ENCODE data around the gene CDS1. TPM values are rescaled to one million over a fixed set of nuclear protein-coding genes. Genes with fewer than 3 reads are reported as not detected.

CDS1 gene
- polyA plus RNA-seq, 1 experiment, result not detected

DNA sequence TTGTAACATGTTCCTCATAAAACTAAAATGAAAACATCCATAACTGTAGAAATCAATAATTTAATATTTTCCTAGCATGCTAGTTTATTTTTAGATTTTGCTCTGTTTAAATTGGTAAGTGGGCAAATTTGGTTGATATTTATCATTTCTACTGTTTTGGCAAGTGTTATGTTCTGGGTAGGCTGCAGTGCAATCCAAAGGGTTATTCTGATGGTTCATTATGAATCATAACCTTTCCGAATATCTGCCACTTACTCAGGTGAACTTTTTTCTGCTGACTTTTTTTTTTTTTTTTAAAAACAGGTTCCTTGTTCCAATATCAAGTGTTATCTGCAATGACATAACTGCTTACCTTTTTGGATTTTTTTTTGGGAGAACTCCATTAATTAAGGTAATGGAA lies 52.0 kb downstream of the CDS1 start:
- Histone ChIP-seq H3K27ac (ENCODE audit: low read depth, low read length) (no peak overlapping the region), H3K9me3 (ENCODE audit: control insufficient read depth, insufficient read depth, low read length) (no peaks in the 10 kb centered on the region), H3K4me3 (ENCODE audit: low read depth, low read length) (no peak overlapping the region), H3K27me3 (ENCODE audit: control insufficient read depth, insufficient read depth, low read length) (no peaks in the 10 kb centered on the region)
- TF ChIP-seq CTCF (IDR thresholded peaks at IDR 0.05; ENCODE audit: low read depth, low read length), result no peak
- POLR2A ChIA-PET, result no interaction called here
- CTCF ChIA-PET, result no interaction called here
- DNase-seq (ENCODE audit: low read depth, low spot score), result no peak

DNA sequence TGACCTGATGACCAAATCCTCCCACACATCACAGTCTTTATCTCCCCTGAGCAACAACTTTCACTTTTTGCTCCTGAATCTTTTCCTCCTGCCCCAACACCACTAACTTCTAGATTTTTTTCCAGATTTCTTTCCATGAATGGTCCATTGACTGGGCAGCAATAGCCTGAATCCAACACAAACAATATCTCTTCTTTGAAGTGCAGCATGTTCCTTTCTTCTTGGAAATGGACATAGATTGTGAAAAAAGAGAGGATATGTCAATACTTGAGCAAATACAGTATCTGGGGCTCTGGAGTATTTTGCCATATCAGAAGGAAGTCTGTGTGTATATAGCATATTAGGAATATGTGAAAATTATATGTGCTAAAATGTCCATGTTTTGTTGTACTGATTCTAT lies 55.2 kb downstream of the CDS1 start:
- no peak for TF ChIP-seq CTCF (IDR thresholded peaks at IDR 0.05; ENCODE audit: low read depth, low read length)
- no peak overlapping the region for H3K4me3 ChIP-seq (ENCODE audit: low read depth, low read length)
- no peaks in the 10 kb centered on the region for H3K9me3 ChIP-seq (ENCODE audit: control insufficient read depth, insufficient read depth, low read length)
- DNase-seq (ENCODE audit: low read depth, low spot score), result no peak
- ChIA-PET CTCF (no interaction called here), POLR2A (no interaction called here)
- no peaks in the 10 kb centered on the region for H3K27me3 ChIP-seq (ENCODE audit: control insufficient read depth, insufficient read depth, low read length)
- no peak overlapping the region for H3K27ac ChIP-seq (ENCODE audit: low read depth, low read length)

- Histone ChIP-seq H3K4me3 (ENCODE audit: low read depth, low read length) (no peak overlapping the region), H3K27me3 (ENCODE audit: control insufficient read depth, insufficient read depth, low read length) (no peaks in the 10 kb centered on the region), H3K27ac (ENCODE audit: low read depth, low read length) (no peak overlapping the region), H3K9me3 (ENCODE audit: control insufficient read depth, insufficient read depth, low read length) (no peaks in the 10 kb centered on the region)
- POLR2A ChIA-PET, result no interaction called here
- CTCF ChIA-PET, result no interaction called here
- no peak for DNase-seq (ENCODE audit: low read depth, low spot score)
- no peak for TF ChIP-seq CTCF (IDR thresholded peaks at IDR 0.05; ENCODE audit: low read depth, low read length)
Observed at GRCh38 chr4:84639145-84639544, 56.2 kb downstream of the CDS1 start.

DNA sequence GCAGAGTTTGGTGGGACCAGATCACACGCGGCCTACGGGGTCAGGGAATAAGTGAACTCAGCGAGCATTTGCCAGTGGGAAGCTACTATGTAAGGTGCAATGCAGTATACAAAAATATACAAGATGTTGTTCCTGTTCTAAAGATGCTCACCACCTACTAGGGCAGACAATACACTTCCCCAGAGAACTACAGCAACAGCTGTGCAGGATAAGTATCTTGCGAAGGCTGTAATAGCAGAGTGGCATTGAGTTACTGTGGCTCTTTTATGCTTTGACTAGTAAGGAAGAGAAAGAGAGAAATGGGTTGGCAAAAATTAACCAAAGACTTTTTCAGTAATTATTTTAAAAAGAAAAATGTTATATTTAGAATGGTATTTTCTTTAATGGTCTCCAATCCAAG lies 61.2 kb downstream of the CDS1 start:
- Histone ChIP-seq H3K4me3 (ENCODE audit: low read depth, low read length) (no peak overlapping the region), H3K27me3 (ENCODE audit: control insufficient read depth, insufficient read depth, low read length) (no peaks in the 10 kb centered on the region), H3K9me3 (ENCODE audit: control insufficient read depth, insufficient read depth, low read length) (no peaks in the 10 kb centered on the region), H3K27ac (ENCODE audit: low read depth, low read length) (no peak overlapping the region)
- TF ChIP-seq CTCF (IDR thresholded peaks at IDR 0.05; ENCODE audit: low read depth, low read length), result no peak
- CTCF ChIA-PET, result no interaction called here
- DNase-seq (ENCODE audit: low read depth, low spot score), result no peak
- POLR2A ChIA-PET, result no interaction called here

DNA sequence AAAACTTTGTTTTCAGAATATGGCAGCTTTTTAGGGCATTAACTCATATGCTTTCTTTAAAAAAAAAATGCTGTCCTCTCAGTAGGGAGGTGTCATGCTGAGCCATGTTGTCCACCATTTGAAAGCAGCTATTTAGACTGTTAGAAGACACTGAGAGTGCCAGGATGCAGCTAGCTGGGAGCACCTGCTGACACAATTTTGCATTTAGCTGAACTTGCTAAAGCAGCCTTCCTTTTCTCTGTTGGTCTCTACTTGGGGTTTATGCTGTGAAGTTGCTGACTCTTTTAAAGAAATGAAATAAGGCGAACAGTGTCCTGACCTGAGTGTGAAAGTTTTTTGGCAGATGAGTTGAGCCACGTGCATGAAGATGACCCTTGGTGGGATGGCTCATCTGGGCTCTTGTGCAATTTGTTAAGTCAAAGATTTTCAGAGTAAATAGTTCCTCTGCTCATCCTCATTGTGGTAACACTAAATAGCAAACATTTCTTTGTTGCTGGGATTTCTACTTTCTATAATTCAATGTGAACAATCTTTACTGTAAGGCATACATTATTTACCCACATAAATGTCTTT lies 64.5 kb downstream of the CDS1 start:
- H3K27me3 ChIP-seq (ENCODE audit: control insufficient read depth, insufficient read depth, low read length), result no peaks in the 10 kb centered on the region
- no peak for DNase-seq (ENCODE audit: low read depth, low spot score)
- ChIA-PET POLR2A (no interaction called here), CTCF (no interaction called here)
- H3K9me3 ChIP-seq (ENCODE audit: control insufficient read depth, insufficient read depth, low read length), result no peaks in the 10 kb centered on the region
- TF ChIP-seq CTCF (IDR thresholded peaks at IDR 0.05; ENCODE audit: low read depth, low read length), result no peak
- no peak overlapping the region for H3K4me3 ChIP-seq (ENCODE audit: low read depth, low read length)
- no peak overlapping the region for H3K27ac ChIP-seq (ENCODE audit: low read depth, low read length)
